ENCODE data around the gene TM9SF3. TPM values are rescaled to one million over a fixed set of nuclear protein-coding genes. Genes with fewer than 3 reads are reported as not detected.

Gene TM9SF3
- total and polyA plus RNA-seq, 2 experiments from 2014 or later = 37.3 to 72.5 TPM

GRCh38 chr10:96482815-96483588, 103.8 kb downstream of the TM9SF3 start:
- ATAC-seq = no peak
- Mint-ChIP-seq H3K9me3 (no peaks in the 10 kb centered on the region), H3K27me3 (ENCODE audit: insufficient read depth, low read depth, poor library complexity) (peaks cover 9% of the 10 kb centered on the region), H3K36me3 (ENCODE audit: low read depth) (no peaks in the 10 kb centered on the region), H3K27ac (no peak overlapping the region), H3K4me1 (peaks cover 3% of the 10 kb centered on the region; the same call in 1 of the 3 replicates), H3K4me3 (no peak overlapping the region)
- TF ChIP-seq ZNF331 (CRISPR knock-in tag; IDR thresholded peaks at IDR 0.05; ENCODE audit: low read depth) = no peak
- no peak for TF ChIP-seq NANOG (IDR thresholded peaks at IDR 0.05; ENCODE audit: borderline replicate concordance)
- no peak for TF ChIP-seq EZH2 (IDR thresholded peaks at IDR 0.05; ENCODE audit: low read depth, unreplicated experiment)
- TF ChIP-seq CREB1 (CRISPR knock-in tag; IDR thresholded peaks at IDR 0.05; ENCODE audit: low read depth) = no peak
- TF ChIP-seq POLR2AphosphoS5 (IDR thresholded peaks at IDR 0.05; ENCODE audit: low read depth) = no peak
- Histone ChIP-seq H3K27me3 (ENCODE audit: insufficient read depth) (no peaks in the 10 kb centered on the region), H3K4me3 (no peak overlapping the region), H3K9me2 (ENCODE audit: insufficient read depth) (no peaks in the 10 kb centered on the region; the same call in 1 of the 2 replicates), H3F3A (replicated peaks; ENCODE audit: low read depth) (no peaks in the 10 kb centered on the region), H2AFZ (no peak overlapping the region), H3K27ac (ENCODE audit: low read depth) (no peak overlapping the region), H4K20me1 (replicated peaks; ENCODE audit: insufficient read depth) (no peaks in the 10 kb centered on the region), H3K36me3 (ENCODE audit: insufficient read depth) (no peaks in the 10 kb centered on the region), H3K4me2 (no peak overlapping the region), H3K79me2 (replicated peaks; ENCODE audit: insufficient read depth) (no peaks in the 10 kb centered on the region), H3K4me1 (ENCODE audit: insufficient read depth) (no peaks in the 10 kb centered on the region)
- no peak for DNase-seq (ENCODE audit: low spot score)

GRCh38 chr10:96478355-96478754, 108.5 kb downstream of the TM9SF3 start:
- Histone ChIP-seq H2AFZ (no peak overlapping the region), H3K27ac (ENCODE audit: low read depth) (no peak overlapping the region), H3K4me1 (ENCODE audit: insufficient read depth) (no peaks in the 10 kb centered on the region), H3K4me2 (no peak overlapping the region), H3K9me2 (ENCODE audit: insufficient read depth) (no peaks in the 10 kb centered on the region; the same call in 1 of the 2 replicates), H3F3A (replicated peaks; ENCODE audit: low read depth) (no peaks in the 10 kb centered on the region), H3K27me3 (ENCODE audit: insufficient read depth) (no peaks in the 10 kb centered on the region), H3K79me2 (replicated peaks; ENCODE audit: insufficient read depth) (no peaks in the 10 kb centered on the region), H3K4me3 (no peak overlapping the region), H3K36me3 (ENCODE audit: insufficient read depth) (no peaks in the 10 kb centered on the region), H4K20me1 (replicated peaks; ENCODE audit: insufficient read depth) (no peaks in the 10 kb centered on the region)
- no peak overlapping the region for H3K27ac Mint-ChIP-seq
- peaks cover 7% of the 10 kb centered on the region; the same call in 2 of the 3 replicates for H3K4me1 Mint-ChIP-seq
- ATAC-seq (no peak), DNase-seq (ENCODE audit: low spot score) (no peak)
- peaks cover 2% of the 10 kb centered on the region for H3K27me3 Mint-ChIP-seq (ENCODE audit: insufficient read depth, low read depth, poor library complexity)
- H3K36me3 Mint-ChIP-seq (ENCODE audit: low read depth) = peaks cover 3% of the 10 kb centered on the region; the same call in 1 of the 3 replicates
- H3K4me3 Mint-ChIP-seq = no peak overlapping the region
- TF ChIP-seq ZNF114 (CRISPR knock-in tag; IDR thresholded peaks at IDR 0.05) = no peak
- peaks cover 3% of the 10 kb centered on the region; the same call in 1 of the 3 replicates for H3K9me3 Mint-ChIP-seq

- peaks cover 21% of the 10 kb centered on the region for H3K4me1 Mint-ChIP-seq
- TF ChIP-seq ZNF114 (CRISPR knock-in tag; IDR thresholded peaks at IDR 0.05) (no peak), NANOG (IDR thresholded peaks at IDR 0.05; ENCODE audit: borderline replicate concordance) (no peak), ZNF462 (CRISPR knock-in tag; IDR thresholded peaks at IDR 0.05) (no peak), STAT1 (IDR thresholded peaks at IDR 0.05; ENCODE audit: unreplicated experiment) (no peak), EZH2 (IDR thresholded peaks at IDR 0.05; ENCODE audit: low read depth, unreplicated experiment) (no peak), ZNF331 (CRISPR knock-in tag; IDR thresholded peaks at IDR 0.05; ENCODE audit: low read depth) (no peak), POLR2AphosphoS5 (IDR thresholded peaks at IDR 0.05; ENCODE audit: low read depth) (no peak)
Measured at GRCh38 chr10:96473866-96474265, 112.9 kb downstream of the TM9SF3 start.

More at GRCh38 chr10:96473866-96474265, 112.9 kb downstream of the TM9SF3 start:
- ATAC-seq = no peak
- H3K79me2 ChIP-seq (replicated peaks; ENCODE audit: insufficient read depth) = no peaks in the 10 kb centered on the region
- no peaks in the 10 kb centered on the region for H4K20me1 ChIP-seq (replicated peaks; ENCODE audit: insufficient read depth)
- H3K4me3 Mint-ChIP-seq = no peak overlapping the region
- H3K27ac ChIP-seq (ENCODE audit: low read depth) = no peak overlapping the region
- peaks cover 3% of the 10 kb centered on the region; the same call in 1 of the 3 replicates for H3K9me3 Mint-ChIP-seq
- no peaks in the 10 kb centered on the region; the same call in 1 of the 2 replicates for H3K9me2 ChIP-seq (ENCODE audit: insufficient read depth)
- H2AFZ ChIP-seq = no peak overlapping the region
- H3K4me2 ChIP-seq = no peak overlapping the region
- no peak overlapping the region for H3K27ac Mint-ChIP-seq
- H3F3A ChIP-seq (replicated peaks; ENCODE audit: low read depth) = no peaks in the 10 kb centered on the region
- no peak overlapping the region for H3K4me3 ChIP-seq
- no peaks in the 10 kb centered on the region for H3K27me3 Mint-ChIP-seq (ENCODE audit: insufficient read depth, low read depth, poor library complexity)
- H3K4me1 ChIP-seq (ENCODE audit: insufficient read depth) = peaks cover 9% of the 10 kb centered on the region; the same call in 1 of the 2 replicates
- H3K27me3 ChIP-seq (ENCODE audit: insufficient read depth) = no peaks in the 10 kb centered on the region
- H3K36me3 Mint-ChIP-seq (ENCODE audit: low read depth) = peaks cover 3% of the 10 kb centered on the region; the same call in 1 of the 3 replicates
- H3K36me3 ChIP-seq (ENCODE audit: insufficient read depth) = no peaks in the 10 kb centered on the region
- no peak for DNase-seq (ENCODE audit: low spot score)

Measured in GM23338 (cell line).